IMR-90 (cell line): ENCODE data around the gene TMA7. TPM values are rescaled to one million over a fixed set of nuclear protein-coding genes. Genes with fewer than 3 reads are reported as not detected.

Experiments
- ATAC-seq: fragments of 200-7000 bp; cut with Tn5 transposase; 2 replicates; pipeline ENCODE4 v1.9.1; 2020; ENCODE audit warnings: low read depth, mild to moderate bottlenecking, moderate library complexity
- BruUV-seq: library from RNA; stranded (reverse); fragments of 400-500 nt; replicated peaks from 2 replicates; lab custom pipeline; 2021; lab: Mats Ljungman, UMichigan
- CTCF ChIA-PET: fragments of 300-600 bp; formaldehyde crosslinking; extraction: SDS; loops from one replicate; lab custom pipeline; 2021; ENCODE audit warnings: antibody characterized with exemption; lab: Yijun Ruan, JAX
- POLR2A ChIA-PET: fragments of 300-600 bp; sonication (Branson Sonifier 250); formaldehyde crosslinking; loops from one replicate; lab custom pipeline; 2022; ENCODE audit warnings: antibody characterized with exemption; ENCODE audit not compliant: unreplicated experiment; lab: Charles Lee
- DNase-seq: peaks from one replicate; pipeline ENCODE4 v3.0.0; 2013
- H2AFZ ChIP-seq: replicated peaks from 2 replicates; pipeline ENCODE3; 2013; ENCODE audit warnings: low read length, mild to moderate bottlenecking; ENCODE audit not compliant: poor library complexity
- H2AK5ac ChIP-seq: 2 replicates; pipeline ENCODE4 v1.6.1; 2013; ENCODE audit warnings: low read depth, low read length, inconsistent platforms
- H2AK9ac ChIP-seq: replicated peaks from 2 replicates; pipeline ENCODE3; 2013; ENCODE audit warnings: mild to moderate bottlenecking, low read depth, low read length, moderate library complexity; ENCODE audit not compliant: poor library complexity
- H2BK120ac ChIP-seq: 2 replicates; pipeline ENCODE4 v1.6.1; 2013; ENCODE audit warnings: low read depth, low read length, inconsistent platforms
- H2BK15ac ChIP-seq: 3 replicates; pipeline ENCODE4 v1.6.1; 2013; ENCODE audit warnings: low read depth, low read length, inconsistent platforms
- H2BK20ac ChIP-seq: 2 replicates; pipeline ENCODE4 v1.6.1; 2013; ENCODE audit warnings: low read depth, mild to moderate bottlenecking, inconsistent platforms, low read length, moderate library complexity
- H2BK5ac ChIP-seq: 2 replicates; pipeline ENCODE4 v1.6.1; 2013; ENCODE audit warnings: mild to moderate bottlenecking, low read depth, low read length, inconsistent platforms; ENCODE audit not compliant: poor library complexity, severe bottlenecking
- H3K14ac ChIP-seq: replicated peaks from 2 replicates; pipeline ENCODE4 v1.6.1; 2013; ENCODE audit warnings: low read depth, low read length, inconsistent platforms
- H3K18ac ChIP-seq: 2 replicates; pipeline ENCODE4 v1.6.1; 2013; ENCODE audit warnings: low read depth, low read length, control low read depth
- H3K23ac ChIP-seq: 2 replicates; pipeline ENCODE4 v1.6.1; 2013; ENCODE audit warnings: low read depth, low read length, inconsistent platforms
- H3K27ac ChIP-seq: 2 replicates; pipeline ENCODE4 v1.5.1; 2013; ENCODE audit warnings: mild to moderate bottlenecking, control low read depth, low read length; ENCODE audit not compliant: insufficient read depth
- H3K27me3 ChIP-seq: 2 replicates; pipeline ENCODE4 v1.6.1; 2013; ENCODE audit warnings: low read length; ENCODE audit not compliant: control insufficient read depth, insufficient read depth
- H3K36me3 ChIP-seq: 2 replicates; pipeline ENCODE4 v1.6.1; 2013; ENCODE audit warnings: low read length, mixed read lengths; ENCODE audit not compliant: control insufficient read depth, insufficient read depth
- H3K4ac ChIP-seq: 2 replicates; pipeline ENCODE4 v1.6.1; 2013; ENCODE audit warnings: low read depth, low read length, inconsistent platforms
- H3K4me1 ChIP-seq: 2 replicates; pipeline ENCODE4 v1.6.1; 2013; ENCODE audit warnings: low read length, mixed read lengths; ENCODE audit not compliant: control insufficient read depth, insufficient read depth
- H3K4me2 ChIP-seq: 2 replicates; pipeline ENCODE4 v1.6.1; 2013; ENCODE audit warnings: low read depth, mild to moderate bottlenecking, control low read depth, low read length, moderate library complexity
- H3K4me3 ChIP-seq: 2 replicates; pipeline ENCODE4 v1.5.1; 2013; ENCODE audit warnings: low read depth, mild to moderate bottlenecking, control low read depth, low read length, moderate library complexity; ENCODE audit not compliant: insufficient read depth
- H3K56ac ChIP-seq: 2 replicates; pipeline ENCODE4 v1.6.1; 2013; ENCODE audit warnings: low read length, inconsistent platforms; ENCODE audit not compliant: insufficient read depth; ENCODE audit errors: extremely low read depth
- H3K79me1 ChIP-seq, 2 experiments: 2 replicates each; pipeline ENCODE4 v1.6.1; 2013; ENCODE audit warnings: low read length in 2 of 2, inconsistent platforms in 1 of 2, low read depth in 1 of 2
- H3K9ac ChIP-seq: 2 replicates; pipeline ENCODE4 v1.6.1; 2013; ENCODE audit warnings: low read depth, low read length, control low read depth
- H3K9me1 ChIP-seq: 2 replicates; pipeline ENCODE4 v1.6.1; 2013; ENCODE audit warnings: low read length, inconsistent platforms; ENCODE audit not compliant: insufficient read depth
- H3K9me3 ChIP-seq: 2 replicates; pipeline ENCODE4 v1.6.1; 2013; ENCODE audit warnings: low read length; ENCODE audit not compliant: control insufficient read depth, insufficient read depth
- H4K20me1 ChIP-seq: 2 replicates; pipeline ENCODE4 v1.6.1; 2013; ENCODE audit warnings: low read length, inconsistent platforms; ENCODE audit not compliant: insufficient read depth
- H4K5ac ChIP-seq: 2 replicates; pipeline ENCODE4 v1.6.1; 2013; ENCODE audit warnings: mild to moderate bottlenecking, low read depth, low read length, control low read depth
- H4K8ac ChIP-seq, 2 experiments: 2 replicates each; pipeline ENCODE4 v1.6.1; 2013; ENCODE audit warnings: low read depth in 2 of 2, low read length in 2 of 2, control low read depth in 1 of 2, inconsistent platforms in 1 of 2
- H4K91ac ChIP-seq: 2 replicates; pipeline ENCODE4 v1.6.1; 2013; ENCODE audit warnings: low read depth, low read length, inconsistent platforms; ENCODE audit not compliant: insufficient read depth
- BHLHE40 ChIP-seq: fragments of 150-350 bp; IDR thresholded peaks from 2 replicates; pipeline ENCODE4 v1.6.1; 2016; ENCODE audit warnings: mild to moderate bottlenecking, low read depth, low read length
- CEBPB ChIP-seq: IDR thresholded peaks from 2 replicates; pipeline ENCODE4 v1.6.1; 2012; ENCODE audit warnings: low read depth, low read length, improper control_type of control experiment
- CTCF ChIP-seq: conservative IDR thresholded peaks from 2 replicates; pipeline ENCODE4 v1.5.1; 2012; ENCODE audit warnings: mild to moderate bottlenecking, low read depth, low read length, improper control_type of control experiment
- ELK1 ChIP-seq: fragments of 150-350 bp; IDR thresholded peaks from 2 replicates; pipeline ENCODE4 v1.6.1; 2016; ENCODE audit warnings: low read depth, mild to moderate bottlenecking, low read length, moderate library complexity, borderline replicate concordance
- FOS ChIP-seq: fragments of 150-350 bp; IDR thresholded peaks from 2 replicates; pipeline ENCODE4 v1.6.1; 2016; ENCODE audit warnings: low read depth, low read length
- MAFK ChIP-seq: IDR thresholded peaks from 2 replicates; pipeline ENCODE4 v1.6.1; 2012; ENCODE audit warnings: low read depth, low read length, improper control_type of control experiment
- MAZ ChIP-seq: IDR thresholded peaks from 2 replicates; pipeline ENCODE4 v1.6.1; 2012; ENCODE audit warnings: low read depth, mild to moderate bottlenecking, low read length, improper control_type of control experiment, moderate library complexity, borderline replicate concordance
- MXI1 ChIP-seq: IDR thresholded peaks from 2 replicates; pipeline ENCODE4 v1.6.1; 2012; ENCODE audit warnings: low read depth, mild to moderate bottlenecking, low read length, moderate library complexity, borderline replicate concordance
- NFE2L2 ChIP-seq: fragments of 150-350 bp; IDR thresholded peaks from 2 replicates; pipeline ENCODE4 v1.6.1; 2016; ENCODE audit warnings: low read depth, mild to moderate bottlenecking, low read length
- POLR2A ChIP-seq: IDR thresholded peaks from 2 replicates; pipeline ENCODE4 v1.6.1; 2012; ENCODE audit warnings: mild to moderate bottlenecking, low read depth, low read length
- RFX5 ChIP-seq: IDR thresholded peaks from 2 replicates; pipeline ENCODE4 v1.8.0; 2012; ENCODE audit warnings: low read depth, mild to moderate bottlenecking, low read length, moderate library complexity
- SMC3 ChIP-seq: fragments of 150-350 bp; IDR thresholded peaks from 2 replicates; pipeline ENCODE4 v1.6.1; 2016; ENCODE audit warnings: low read depth, mild to moderate bottlenecking, antibody characterized with exemption, low read length, moderate library complexity
- WGBS, 2 experiments: methylation state at CpG; one replicate each; pipeline versions ENCODE4 v1.1.5 to v1.1.7; 2013; ENCODE audit warnings: missing lambda C conversion rate in 2 of 2; ENCODE audit not compliant: insufficient read length in 1 of 2; ENCODE audit errors: extremely low coverage in 2 of 2; 5-methylcytosine and 5-hydroxymethylcytosine counted together
- dilution Hi-C: fragments of 300-500 bp; cut with HindIII; formaldehyde crosslinking; loops from one replicate; pipeline ENCODE4 v1.14.3; 2018; ENCODE audit warnings: low sequenced_read_pairs; ENCODE audit not compliant: unreplicated experiment
- in situ Hi-C: fragments of 300-500 bp; cut with MboI; formaldehyde crosslinking; loops from 3 replicates; pipeline ENCODE4 v1.14.3; 2019; ENCODE audit warnings: low sequenced_read_pairs, inconsistent platforms, mixed read lengths
- intact Hi-C: fragments of 100-400 bp; cut with micrococcal nuclease; formaldehyde crosslinking; loops from 2 replicates; pipeline ENCODE4 v1.10.0; 2022
- polyA plus RNA-seq, 3 experiments: library from polyadenylated mRNA; depleted of rRNA; stranded (reverse); fragments of >200 nt; gene quantifications; 2 replicates each; pipeline ENCODE4 v1.2.3, GENCODE V29; 2012; ENCODE audit warnings: low replicate concordance in 1 of 3
- total RNA-seq: library from RNA; depleted of rRNA; stranded (reverse); fragments of >200 nt; gene quantifications from 2 replicates; pipeline ENCODE4 v1.2.3, GENCODE V29; 2012

TMA7 gene
- total and polyA plus RNA-seq, 2 of the 4 experiments (the other 2 are of a cell fraction), result 81.9 to 240 TPM

GRCh38 chr3:48477959-48478520 is 38.0 kb downstream of the TMA7 start (continued):
- TF ChIP-seq RFX5 (no peak), MAFK (no peak), MXI1 (no peak), CEBPB (no peak), MAZ (no peak)

GRCh38 chr3:48478626-48479555 is 38.8 kb downstream of the TMA7 start:
- no peak overlapping the region for H3K4me3 ChIP-seq
- no peak overlapping the region for H3K23ac ChIP-seq
- H3K4me1 ChIP-seq, result no peaks in the 10 kb centered on the region
- no peak overlapping the region for H2AK9ac ChIP-seq
- H3K4ac ChIP-seq, result no peak overlapping the region
- peaks cover 8% of the 10 kb centered on the region; the same call in 1 of the 2 replicates for H3K36me3 ChIP-seq
- H4K91ac ChIP-seq, result no peak overlapping the region
- H3K9ac ChIP-seq, result no peak overlapping the region
- no peak overlapping the region for H3K4me2 ChIP-seq
- POLR2A ChIA-PET, result no interaction called here
- H3K79me1 ChIP-seq, result peaks cover 0 to 3% of the 10 kb centered on the region in 2 experiments; a peak in 1 of 4 replicates
- H3K9me1 ChIP-seq, result 0 out of 2 replicates have a peak, but pooled peaks cover 3% of the 10 kb centered on the region
- H2BK15ac ChIP-seq, result no peak overlapping the region
- no TSS peak for BruUV-seq
- H3K9me3 ChIP-seq, result no peaks in the 10 kb centered on the region
- ATAC-seq, result no peak
- WGBS, 2 experiments, result 92% methylated on average over 10 of the region's 19 CpGs; no CpG with 5 or more reads in 1 of the 2 experiments
- dilution Hi-C loops (no loop called here), in situ Hi-C loops (no loop called here), intact Hi-C loops (no loop called here)
- H2AK5ac ChIP-seq, result no peak overlapping the region
- CTCF ChIA-PET, result no interaction called here
- DNase-seq, result no peak
- H3K27me3 ChIP-seq, result no peaks in the 10 kb centered on the region
- H2BK5ac ChIP-seq, result no peak overlapping the region
- no peak overlapping the region for H4K5ac ChIP-seq
- no peak overlapping the region for H2BK120ac ChIP-seq
- no peak overlapping the region for H3K56ac ChIP-seq
- no peak overlapping the region for H4K8ac ChIP-seq
- H3K27ac ChIP-seq, result no peak overlapping the region
- no peak overlapping the region for H2AFZ ChIP-seq
- H3K14ac ChIP-seq, result no peak overlapping the region
- no peak overlapping the region for H2BK20ac ChIP-seq
- H4K20me1 ChIP-seq, result no peaks in the 10 kb centered on the region
- no peak overlapping the region for H3K18ac ChIP-seq
- no peak for TF ChIP-seq RFX5
- no peak for TF ChIP-seq MXI1
- no peak for TF ChIP-seq BHLHE40
- no peak for TF ChIP-seq CTCF
- no peak for TF ChIP-seq MAFK
- no peak for TF ChIP-seq ELK1
- no peak for TF ChIP-seq MAZ
- TF ChIP-seq POLR2A, result no peak
- no peak for TF ChIP-seq SMC3
- TF ChIP-seq CEBPB, result no peak
- TF ChIP-seq FOS, result no peak
- TF ChIP-seq NFE2L2, result no peak
